HCT116 (cell line): Measurements from ENCODE around the gene ENTPD5. TPM values are rescaled to one million over a fixed set of nuclear protein-coding genes. Genes with fewer than 3 reads are reported as not detected.

Source experiments
- ATAC-seq: fragments of 200-7000 bp; cut with Tn5 transposase; 2 replicates; pipeline ENCODE4 v1.9.1; 2020; ENCODE audit warnings: mild to moderate bottlenecking, moderate library complexity
- BruUV-seq: library from RNA; stranded (reverse); fragments of 400-500 nt; replicated peaks from 2 replicates; lab custom pipeline; 2021; lab: Mats Ljungman, UMichigan
- CTCF ChIA-PET: fragments of 300-600 bp; sonication (Branson Sonifier 250); formaldehyde crosslinking; loops from one replicate; lab custom pipeline; 2021; ENCODE audit warnings: antibody characterized with exemption; lab: Charles Lee
- POLR2A ChIA-PET: fragments of 300-600, 350-600 bp; sonication (Branson Sonifier 250); formaldehyde crosslinking; loops from one replicate; lab custom pipeline; 2021; ENCODE audit warnings: antibody characterized with exemption; lab: Charles Lee
- RAD21 ChIA-PET, 2 experiments: fragments of 300-600 bp; sonication (Branson Sonifier 250); formaldehyde crosslinking; loops; one replicate each; lab custom pipeline; 2023; ENCODE audit warnings: low total read pairs in 2 of 2; ENCODE audit not compliant: uncharacterized antibody in 2 of 2, unreplicated experiment in 2 of 2, low non-redundant PET in 1 of 2; lab: Charles Lee
- DNase-seq: peaks from one replicate; pipeline ENCODE4 v3.0.0-alpha.2; 2010; ENCODE audit warnings: low read depth, low spot score
- H2AFZ ChIP-seq: fragments of 200-600 bp; shearing (Covaris generic), sonication (generic); 2 replicates; pipeline ENCODE4 v1.6.1; 2017; ENCODE audit warnings: low read depth, mixed run types, mixed read lengths, antibody characterized with exemption, low read length; ENCODE audit not compliant: poor library complexity, severe bottlenecking
- H3K27ac ChIP-seq: 2 replicates; pipeline ENCODE4 v1.5.1; 2012; ENCODE audit warnings: low read depth, low read length
- H3K27me3 ChIP-seq: fragments of 200-600 bp; sonication (generic); 2 replicates; pipeline ENCODE4 v1.6.1; 2016; ENCODE audit warnings: mixed run types, low read length, mixed read lengths; ENCODE audit not compliant: insufficient read depth
- H3K36me3 ChIP-seq, 2 experiments: fragments of 200-500 bp in 1 of 2; fragments of 200-600 bp in 1 of 2; sonication (Bioruptor generic) in 1 of 2; sonication (generic) in 1 of 2; 2 replicates each; pipeline versions ENCODE4 v1.5.1 to v1.6.1; 2014 to 2016; ENCODE audit warnings: low read length in 2 of 2, inconsistent platforms in 1 of 2, mixed read lengths in 1 of 2, mixed run types in 1 of 2; ENCODE audit not compliant: insufficient read depth in 2 of 2, control insufficient read depth in 1 of 2
- H3K4me1 ChIP-seq, 2 experiments: fragments of 200-600 bp in 1 of 2; sonication (generic) in 1 of 2; 2 replicates each; pipeline versions ENCODE4 v1.5.1 to v1.6.1; 2012 to 2017; ENCODE audit warnings: low read length in 2 of 2, inconsistent platforms in 1 of 2, mild to moderate bottlenecking in 1 of 2, mixed read lengths in 1 of 2, mixed run types in 1 of 2, moderate library complexity in 1 of 2; ENCODE audit not compliant: insufficient read depth in 2 of 2, control insufficient read depth in 1 of 2
- H3K4me2 ChIP-seq: fragments of 200-600 bp; sonication (generic); 2 replicates; pipeline ENCODE4 v1.6.1; 2017; ENCODE audit warnings: mixed run types, low read length, mixed read lengths
- H3K4me3 ChIP-seq, 2 experiments: fragments of 200-600 bp in 1 of 2; sonication (generic) in 1 of 2; replicated peaks in 1 of 2; 2 replicates each; pipeline ENCODE4 v1.5.1; 2011 to 2016; ENCODE audit warnings: low read length in 2 of 2, control low read depth in 1 of 2, low read depth in 1 of 2, mild to moderate bottlenecking in 1 of 2, mixed read lengths in 1 of 2, mixed run types in 1 of 2
- H3K79me2 ChIP-seq: fragments of 200-600 bp; sonication (generic); 2 replicates; pipeline ENCODE4 v1.6.1; 2017; ENCODE audit warnings: mild to moderate bottlenecking, mixed run types, low read length, moderate library complexity, mixed read lengths; ENCODE audit not compliant: insufficient read depth
- H3K9ac ChIP-seq: fragments of 200-600 bp; sonication (generic); 2 replicates; pipeline ENCODE4 v1.6.1; 2016; ENCODE audit warnings: low read length, mixed read lengths
- H3K9me2 ChIP-seq: fragments of 200-600 bp; sonication (generic), shearing (Covaris generic); 2 replicates; pipeline ENCODE4 v1.6.1; 2017; ENCODE audit warnings: mixed run types, mild to moderate bottlenecking, moderate library complexity; ENCODE audit not compliant: insufficient read depth
- H3K9me3 ChIP-seq, 2 experiments: fragments of 200-500 bp in 1 of 2; fragments of 200-600 bp in 1 of 2; sonication (Bioruptor generic) in 1 of 2; sonication (generic) in 1 of 2; 2 replicates each; pipeline ENCODE4 v1.6.1; 2014 to 2017; ENCODE audit warnings: low read length in 2 of 2, mixed read lengths in 2 of 2, inconsistent platforms in 1 of 2, low read depth in 1 of 2, mild to moderate bottlenecking in 1 of 2, mixed run types in 1 of 2, moderate library complexity in 1 of 2; ENCODE audit not compliant: control insufficient read depth in 1 of 2, insufficient read depth in 1 of 2
- H4K20me1 ChIP-seq: fragments of 200-600 bp; sonication (generic), shearing (Covaris generic); 2 replicates; pipeline ENCODE4 v1.6.1; 2017; ENCODE audit warnings: mixed run types, mild to moderate bottlenecking, moderate library complexity; ENCODE audit not compliant: insufficient read depth
- EZH2phosphoT487 ChIP-seq: fragments of 200-600 bp; IDR thresholded peaks from 2 replicates; pipeline ENCODE4 v1.6.1; 2018; ENCODE audit warnings: antibody characterized with exemption, borderline replicate concordance
- TCF7L2 ChIP-seq: IDR thresholded peaks from 2 replicates; pipeline ENCODE4 v1.7.0; 2011; ENCODE audit warnings: borderline replicate concordance, inconsistent platforms; ENCODE audit not compliant: insufficient read depth, insufficient read length; ENCODE audit errors: extremely low read depth
- ZNF274 ChIP-seq: fragments of 200-500 bp; sonication (Bioruptor generic); IDR thresholded peaks from 2 replicates; pipeline ENCODE4 v1.6.1; 2014; ENCODE audit warnings: mild to moderate bottlenecking, low read depth, low read length, inconsistent platforms
- intact Hi-C: fragments of 100-400 bp; cut with micrococcal nuclease; formaldehyde crosslinking; loops from 2 replicates; pipeline ENCODE4 v1.10.0; 2022
- total RNA-seq: library from RNA; stranded (reverse); gene quantifications from one replicate; pipeline ENCODE4 v1.2.1, GENCODE V29; 2021; ENCODE audit not compliant: unreplicated experiment
- TF ChIP-seq, protein P1 (sequence below): IDR thresholded peaks from 2 replicates; pipeline ENCODE4 v1.6.1; 2011; ENCODE audit warnings: mild to moderate bottlenecking, low read length, moderate library complexity; ENCODE audit not compliant: insufficient replicate concordance; ENCODE audit errors: extremely low read depth
- TF ChIP-seq, protein P2 (sequence below): IDR thresholded peaks from 2 replicates; pipeline ENCODE4 v1.6.1; 2012

The ENTPD5 gene
- total RNA-seq, 1 experiment from 2014 or later, result 14.4 TPM

DNA sequence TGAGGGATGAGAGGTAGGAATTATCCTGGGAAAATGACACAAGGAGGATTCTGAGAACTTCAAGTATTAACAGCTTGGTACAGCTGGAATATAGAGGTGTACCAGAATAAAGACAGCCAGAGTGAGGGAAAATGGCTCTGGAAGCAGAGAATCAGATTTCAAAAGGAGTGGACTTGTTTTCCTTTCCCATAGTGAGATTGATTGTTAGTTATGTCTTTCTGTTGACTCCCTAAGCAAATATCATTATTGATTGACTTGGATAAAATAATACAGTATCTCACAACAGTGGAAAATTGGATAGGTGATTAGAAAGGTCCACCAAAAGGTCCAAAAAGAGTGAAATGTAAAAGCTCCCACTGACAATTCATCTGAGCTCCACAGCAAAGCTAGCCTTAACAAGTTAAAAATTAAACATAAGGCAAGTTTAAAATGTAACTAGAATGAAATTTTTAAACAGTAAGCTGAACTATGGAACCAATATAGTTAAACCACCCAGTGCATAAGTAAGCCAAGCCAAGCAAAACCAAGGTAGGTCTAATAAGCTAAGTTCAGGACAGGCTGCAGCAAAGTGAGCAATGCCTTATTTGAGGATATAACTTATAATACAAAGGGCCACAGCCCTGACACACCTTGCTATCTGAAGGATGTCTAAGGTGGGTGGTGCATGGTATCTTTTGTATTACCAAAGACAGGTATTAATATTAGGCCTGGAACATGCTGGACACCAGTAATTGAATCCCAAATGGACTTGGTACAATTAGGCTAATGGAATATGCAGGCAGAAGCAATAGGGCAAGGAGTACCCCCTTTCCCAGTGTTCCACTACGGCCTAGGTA, 21.8 kb downstream of the ENTPD5 start (continued):
- TF ChIP-seq, protein P1, sequence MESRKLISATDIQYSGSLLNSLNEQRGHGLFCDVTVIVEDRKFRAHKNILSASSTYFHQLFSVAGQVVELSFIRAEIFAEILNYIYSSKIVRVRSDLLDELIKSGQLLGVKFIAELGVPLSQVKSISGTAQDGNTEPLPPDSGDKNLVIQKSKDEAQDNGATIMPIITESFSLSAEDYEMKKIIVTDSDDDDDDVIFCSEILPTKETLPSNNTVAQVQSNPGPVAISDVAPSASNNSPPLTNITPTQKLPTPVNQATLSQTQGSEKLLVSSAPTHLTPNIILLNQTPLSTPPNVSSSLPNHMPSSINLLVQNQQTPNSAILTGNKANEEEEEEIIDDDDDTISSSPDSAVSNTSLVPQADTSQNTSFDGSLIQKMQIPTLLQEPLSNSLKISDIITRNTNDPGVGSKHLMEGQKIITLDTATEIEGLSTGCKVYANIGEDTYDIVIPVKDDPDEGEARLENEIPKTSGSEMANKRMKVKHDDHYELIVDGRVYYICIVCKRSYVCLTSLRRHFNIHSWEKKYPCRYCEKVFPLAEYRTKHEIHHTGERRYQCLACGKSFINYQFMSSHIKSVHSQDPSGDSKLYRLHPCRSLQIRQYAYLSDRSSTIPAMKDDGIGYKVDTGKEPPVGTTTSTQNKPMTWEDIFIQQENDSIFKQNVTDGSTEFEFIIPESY, result no peak
- TF ChIP-seq TCF7L2, result no peak
- TF ChIP-seq ZNF274, result no peak
- TF ChIP-seq, protein P2, sequence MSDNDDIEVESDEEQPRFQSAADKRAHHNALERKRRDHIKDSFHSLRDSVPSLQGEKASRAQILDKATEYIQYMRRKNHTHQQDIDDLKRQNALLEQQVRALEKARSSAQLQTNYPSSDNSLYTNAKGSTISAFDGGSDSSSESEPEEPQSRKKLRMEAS, result no peak

DNA sequence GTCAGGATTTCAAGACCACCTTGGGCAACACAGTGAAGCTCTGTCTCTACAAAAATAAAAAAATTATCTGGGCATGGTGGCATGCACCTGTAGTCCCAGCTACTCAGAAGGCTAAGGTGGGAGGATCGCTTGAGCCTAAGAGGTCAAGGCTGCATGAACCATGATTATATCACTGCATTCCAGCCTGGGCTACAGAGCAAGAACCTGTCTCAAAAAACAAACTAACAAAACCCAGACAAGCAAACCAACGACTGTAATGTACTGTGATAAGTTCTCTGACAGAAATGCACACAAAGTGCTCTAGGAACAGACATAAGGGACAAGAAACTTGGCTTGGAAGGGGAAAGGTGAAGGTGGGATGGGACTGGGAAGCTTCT, 22.4 kb downstream of the ENTPD5 start:
- ChIA-PET RAD21 (no interaction called here), CTCF (no interaction called here), POLR2A (no interaction called here)
- no TSS peak for BruUV-seq
- TF ChIP-seq EZH2phosphoT487 (no peak), ZNF274 (no peak)
- Histone ChIP-seq H3K4me3 (no peak overlapping the region), H3K27ac (no peak overlapping the region), H3K4me1 (no peaks in the 10 kb centered on the region), H3K9ac (no peak overlapping the region), H3K79me2 (no peaks in the 10 kb centered on the region), H3K27me3 (no peaks in the 10 kb centered on the region), H3K36me3 (peaks cover 0 to 4% of the 10 kb centered on the region in 2 experiments; a peak in 1 of 4 replicates), H3K9me2 (no peaks in the 10 kb centered on the region), H4K20me1 (no peaks in the 10 kb centered on the region), H3K4me2 (no peak overlapping the region), H2AFZ (no peak overlapping the region), H3K9me3 (no peaks in the 10 kb centered on the region)
- no peak for ATAC-seq
- intact Hi-C loops, result no loop called here
- DNase-seq, result no peak
